Stimulated activated CD4-positive, alpha-beta T cell treated with anti-CD3 and anti-CD28 coated beads, Interleukin-15, amount 100 ng/mL, for 48 hours (primary cell): Measurements from ENCODE around the gene THSD4.

ENCODE experiments used
- DNase-seq, 2 donors: peaks; one replicate each; pipeline ENCODE4 v3.0.0-alpha.2; 2020; ENCODE audit warnings: low read depth in 2 of 2

Gene THSD4

GRCh38 chr15:71495398-71495780, 380.1 kb downstream of the THSD4 start:
- DNase-seq: no peak

- DNase-seq: no peak
Measured at GRCh38 chr15:71496336-71496955, 381.2 kb downstream of the THSD4 start.

DNA sequence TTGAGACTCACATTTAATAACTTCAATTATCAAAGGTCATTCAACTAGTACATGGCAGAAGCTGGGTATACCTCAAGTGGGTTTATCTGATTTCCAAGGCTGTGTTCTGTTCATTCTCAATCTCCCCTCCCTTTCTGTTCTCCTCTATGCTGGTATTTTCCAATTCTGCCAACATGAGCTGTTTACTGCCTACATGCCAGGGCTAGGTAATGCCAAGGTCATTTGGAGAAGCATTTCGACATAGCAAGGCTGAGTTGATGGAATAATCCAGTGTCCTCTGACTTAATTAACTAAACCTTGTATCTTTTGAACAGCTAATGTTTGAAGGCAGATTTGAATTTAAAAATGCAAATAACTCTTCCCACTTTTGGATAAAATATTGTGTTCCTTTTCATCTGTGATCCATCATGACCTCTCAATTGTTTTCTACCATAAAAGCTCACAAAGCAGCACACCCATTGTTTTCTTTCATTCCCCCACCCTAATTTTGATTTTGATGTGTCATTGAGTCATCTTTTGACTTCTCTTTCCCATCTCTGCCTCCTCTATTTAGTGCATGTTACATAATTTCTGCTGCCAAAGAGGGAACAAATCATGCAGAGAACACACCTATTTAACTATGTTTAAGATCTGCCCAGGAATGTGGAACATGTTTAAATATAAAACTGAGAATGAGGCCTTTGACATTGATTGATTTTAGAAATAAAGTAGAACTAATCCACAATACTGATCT, 386.2 kb downstream of the THSD4 start:
- no peak for DNase-seq

DNA sequence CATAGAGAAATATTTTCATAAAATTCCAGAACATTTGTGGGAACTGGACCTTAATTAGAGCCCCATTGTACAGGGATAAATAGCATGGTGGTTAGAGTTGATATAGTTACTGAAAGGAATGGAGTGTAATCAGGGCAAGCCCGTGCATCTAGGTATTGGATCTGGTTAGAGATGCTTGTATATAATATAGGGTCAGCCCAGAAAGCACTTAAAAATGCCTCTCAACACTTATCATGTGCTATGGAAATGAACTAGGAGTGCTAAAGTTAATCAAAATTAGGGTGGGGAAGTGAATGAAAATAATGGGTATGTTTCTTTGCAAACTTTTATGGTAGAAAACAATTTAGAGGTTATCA, 386.8 kb downstream of the THSD4 start:
- DNase-seq: no peak

GRCh38 chr15:71505962-71506361, 390.7 kb downstream of the THSD4 start:
- DNase-seq: no peak

DNA sequence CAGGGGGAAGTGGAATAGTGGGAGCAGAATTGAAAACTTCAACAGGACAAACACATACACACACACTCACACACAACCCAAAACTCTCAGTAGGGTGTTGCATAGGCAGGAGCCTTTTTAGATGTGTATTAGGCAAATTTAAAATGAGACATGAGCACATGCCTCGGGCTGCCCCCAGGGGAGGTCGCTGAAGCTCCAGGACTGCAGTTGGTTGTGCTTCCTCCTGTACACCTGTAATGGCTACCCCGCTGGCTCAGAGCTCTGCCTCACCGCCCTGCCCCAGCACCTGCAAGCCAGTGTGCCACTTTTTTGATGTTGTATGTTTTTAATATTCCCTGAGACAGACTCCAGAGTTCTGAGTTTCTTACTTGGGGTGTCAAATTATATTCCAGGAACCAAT, 391.7 kb downstream of the THSD4 start:
- DNase-seq: no peak

- DNase-seq: no peak
Measured at GRCh38 chr15:71508081-71508682, 392.9 kb downstream of the THSD4 start.

GRCh38 chr15:71509139-71509538, 393.9 kb downstream of the THSD4 start:
- DNase-seq: no peak

DNA sequence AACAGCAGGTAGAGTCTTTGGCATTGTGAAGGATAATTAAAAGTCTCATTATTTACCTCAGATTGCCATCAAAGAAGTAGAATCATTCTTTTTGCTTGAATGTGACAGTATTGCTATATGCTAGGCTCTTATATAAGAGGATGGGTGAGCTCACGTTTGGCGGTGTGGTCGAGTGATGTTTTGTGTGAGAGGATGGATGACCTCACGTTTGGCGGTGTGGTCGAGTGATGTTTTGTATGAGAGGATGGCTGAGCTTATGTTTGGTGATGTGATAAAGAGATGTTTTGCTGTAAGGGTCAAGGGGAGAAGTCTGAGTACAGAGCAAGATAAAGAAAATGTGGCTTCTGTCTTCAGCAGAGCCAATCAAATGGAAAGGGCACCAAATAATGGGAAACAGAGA, 395.5 kb downstream of the THSD4 start:
- DNase-seq: no peak

DNA sequence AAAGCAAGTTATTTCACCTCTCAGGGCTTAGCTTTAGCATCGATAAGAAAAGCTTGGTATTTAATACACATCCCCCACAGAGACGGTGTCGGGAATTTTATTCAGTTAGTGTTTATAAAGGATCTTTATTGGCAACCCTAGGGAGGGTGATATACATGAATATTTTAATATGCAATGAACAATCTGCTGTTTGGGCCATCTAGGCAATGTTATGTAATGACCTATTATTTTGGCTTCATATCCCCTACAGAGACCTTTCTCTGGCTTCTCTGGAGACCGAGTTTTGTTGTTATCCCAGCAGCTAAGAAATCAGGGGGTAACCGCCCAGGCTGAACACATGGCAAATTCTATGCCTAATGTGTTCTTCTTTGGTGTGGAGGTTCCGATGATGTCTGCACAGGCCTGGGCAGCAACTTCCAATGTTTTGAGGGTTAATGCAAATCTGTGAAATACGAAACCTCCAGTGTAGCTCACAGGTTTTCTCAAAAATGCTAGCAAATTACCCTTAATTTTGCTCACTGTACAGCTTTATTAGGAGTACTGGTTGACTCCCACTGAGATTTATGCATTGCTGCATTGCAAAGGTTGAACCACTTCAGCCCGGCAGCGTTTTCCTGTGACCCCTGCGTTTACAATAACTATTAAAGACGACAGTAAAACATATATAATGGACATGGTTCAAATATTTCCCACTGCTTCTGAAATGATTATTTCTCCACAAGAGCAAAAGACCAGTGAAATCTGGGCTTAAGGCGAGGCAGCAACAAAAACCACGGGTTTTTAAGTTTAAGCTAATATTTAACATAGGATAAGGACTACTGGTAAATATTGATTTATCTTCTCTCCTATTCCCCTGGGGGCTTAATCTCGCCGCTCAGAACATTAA, 396.8 kb downstream of the THSD4 start:
- no peak for DNase-seq

- no peak for DNase-seq
Measured at GRCh38 chr15:71512682-71513006, 397.4 kb downstream of the THSD4 start.

- no peak for DNase-seq
Measured at GRCh38 chr15:71515375-71516186, 400.3 kb downstream of the THSD4 start.

- no peak for DNase-seq
Measured at GRCh38 chr15:71517751-71518150, 402.5 kb downstream of the THSD4 start.

- DNase-seq: no peak
Measured at GRCh38 chr15:71518661-71519060, 403.4 kb downstream of the THSD4 start.

GRCh38 chr15:71526060-71526820, 411.0 kb downstream of the THSD4 start:
- no peak for DNase-seq

DNA sequence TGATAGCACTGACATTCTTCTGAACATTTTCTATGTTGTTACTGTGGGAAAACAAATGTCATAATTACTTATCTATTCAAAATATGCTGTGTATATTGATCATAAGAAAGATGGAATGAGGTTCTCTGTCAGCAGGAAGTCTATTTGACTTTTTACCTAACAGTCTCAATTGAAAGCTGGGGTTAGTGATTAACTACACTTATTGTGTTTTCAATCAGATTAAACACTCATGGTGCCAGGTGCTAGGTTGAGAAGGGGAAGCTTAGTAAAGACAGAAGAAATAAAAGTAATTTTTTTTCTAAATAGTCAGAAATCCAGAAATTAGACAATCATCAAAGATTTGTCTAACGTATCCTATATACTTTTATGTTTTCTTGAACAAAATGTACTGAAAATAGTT, 414.1 kb downstream of the THSD4 start:
- no peak for DNase-seq

- no peak for DNase-seq
Measured at GRCh38 chr15:71530116-71530515, 414.8 kb downstream of the THSD4 start.

- no peak for DNase-seq
Measured at GRCh38 chr15:71532994-71533393, 417.7 kb downstream of the THSD4 start.

- DNase-seq: no peak
Measured at GRCh38 chr15:71538181-71538580, 422.9 kb downstream of the THSD4 start.

DNA sequence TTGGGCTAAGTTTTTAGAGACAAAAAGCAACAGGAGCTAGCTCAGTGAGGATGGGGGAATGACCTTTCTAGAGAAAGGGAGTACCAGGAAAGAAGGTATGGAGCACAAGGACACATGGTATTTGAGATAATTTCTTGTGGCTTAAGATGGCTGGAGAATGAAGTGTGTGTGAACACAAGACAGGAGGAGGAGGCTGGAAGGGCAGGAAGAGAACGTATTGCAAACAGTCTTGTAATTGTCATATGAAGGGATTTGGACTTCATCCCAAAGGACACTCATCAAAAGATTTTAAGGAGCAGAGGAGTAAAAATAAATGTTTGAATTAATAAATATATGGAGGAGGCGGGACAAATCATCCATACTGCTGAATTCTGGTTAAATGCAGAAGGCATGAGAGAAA, 426.5 kb downstream of the THSD4 start:
- no peak for DNase-seq

DNA sequence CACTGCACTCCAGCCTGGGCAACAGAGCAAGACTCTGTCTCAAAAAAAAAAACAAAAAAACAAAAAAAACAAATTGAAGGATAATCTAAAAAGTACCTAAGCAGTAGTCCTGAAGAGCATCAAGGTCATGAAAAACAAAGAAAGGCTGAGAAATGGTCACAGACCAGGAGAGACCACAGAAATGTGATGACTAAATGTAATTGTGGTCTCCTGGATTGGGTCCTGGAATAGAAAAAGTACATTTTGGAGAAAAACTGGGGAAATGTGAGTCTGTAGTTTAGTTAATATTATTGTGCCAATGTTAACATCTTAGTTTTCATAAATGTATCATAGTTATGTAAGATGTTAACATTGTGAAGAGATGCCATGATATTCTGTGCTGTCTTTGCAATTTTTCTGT, 427.6 kb downstream of the THSD4 start:
- DNase-seq: no peak
